NCI-H2029 treated with DMSO at 0.1 percent for 48 hours (cell line): ENCODE data around the gene OMP.

Experiments
- DNase-seq: peaks from one replicate; lab custom pipeline; 2025; lab: John Stamatoyannopoulos, UW

The OMP gene

DNA sequence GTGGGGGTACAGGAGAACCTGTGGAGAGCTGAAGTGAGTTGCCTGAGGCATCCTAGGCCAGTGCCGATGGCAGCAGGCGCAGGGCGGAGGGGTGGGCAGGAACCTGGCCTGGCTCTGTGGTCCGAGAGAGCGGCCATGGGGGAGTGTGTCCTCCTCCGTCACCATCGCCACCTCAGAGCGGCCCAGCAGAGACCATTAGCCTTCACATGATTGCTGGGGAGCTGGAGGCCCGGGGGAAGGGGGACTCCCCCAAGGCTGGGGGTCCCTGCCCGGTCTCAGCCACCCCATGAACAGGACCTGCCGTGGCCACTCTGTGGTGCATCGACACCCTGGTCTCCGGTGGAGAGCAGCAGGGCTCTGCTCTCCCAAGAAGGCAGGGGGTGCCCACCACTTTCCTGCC is 4.1 kb downstream of the OMP start:
- DNase-seq, result no peak

DNA sequence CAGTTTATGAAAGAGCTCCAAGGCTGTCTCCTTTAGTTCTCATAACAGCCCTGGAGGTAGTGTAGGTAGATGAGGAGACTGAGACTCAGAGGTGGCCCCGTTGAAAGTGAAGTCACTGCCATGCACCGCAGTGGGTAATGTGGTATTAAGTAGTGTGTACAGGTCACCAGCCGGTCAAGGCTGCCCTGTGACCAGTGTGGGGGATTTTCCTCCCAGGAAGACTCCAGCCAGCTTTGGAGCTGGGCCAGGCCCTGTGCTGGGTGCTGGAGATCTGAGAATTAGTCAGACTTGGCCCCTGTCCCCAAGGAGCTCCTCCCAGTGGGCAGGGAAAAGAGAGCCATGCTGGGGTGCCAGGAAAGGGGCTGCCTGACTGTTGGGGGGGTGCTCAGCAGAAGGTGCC is 5.3 kb downstream of the OMP start:
- DNase-seq, result no peak

DNA sequence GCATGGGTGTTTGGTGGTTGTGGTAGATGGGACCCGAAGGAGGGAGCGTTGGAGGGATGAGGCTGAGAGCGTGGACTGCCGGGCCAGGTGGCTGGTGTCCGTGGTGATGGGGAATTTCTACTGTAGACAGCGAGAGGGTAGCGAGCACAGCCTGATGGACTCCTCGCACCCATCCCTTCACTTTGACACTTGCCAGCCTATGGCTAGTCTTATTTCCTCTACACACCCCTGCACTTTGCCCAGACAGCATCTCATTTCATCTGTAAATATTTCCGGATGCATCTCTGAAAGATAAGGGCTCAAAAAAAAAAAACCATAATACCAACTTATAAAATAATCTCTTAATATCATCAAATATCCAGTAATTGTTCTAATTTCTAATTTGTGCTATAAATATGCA is 5.8 kb downstream of the OMP start:
- DNase-seq, result no peak

DNA sequence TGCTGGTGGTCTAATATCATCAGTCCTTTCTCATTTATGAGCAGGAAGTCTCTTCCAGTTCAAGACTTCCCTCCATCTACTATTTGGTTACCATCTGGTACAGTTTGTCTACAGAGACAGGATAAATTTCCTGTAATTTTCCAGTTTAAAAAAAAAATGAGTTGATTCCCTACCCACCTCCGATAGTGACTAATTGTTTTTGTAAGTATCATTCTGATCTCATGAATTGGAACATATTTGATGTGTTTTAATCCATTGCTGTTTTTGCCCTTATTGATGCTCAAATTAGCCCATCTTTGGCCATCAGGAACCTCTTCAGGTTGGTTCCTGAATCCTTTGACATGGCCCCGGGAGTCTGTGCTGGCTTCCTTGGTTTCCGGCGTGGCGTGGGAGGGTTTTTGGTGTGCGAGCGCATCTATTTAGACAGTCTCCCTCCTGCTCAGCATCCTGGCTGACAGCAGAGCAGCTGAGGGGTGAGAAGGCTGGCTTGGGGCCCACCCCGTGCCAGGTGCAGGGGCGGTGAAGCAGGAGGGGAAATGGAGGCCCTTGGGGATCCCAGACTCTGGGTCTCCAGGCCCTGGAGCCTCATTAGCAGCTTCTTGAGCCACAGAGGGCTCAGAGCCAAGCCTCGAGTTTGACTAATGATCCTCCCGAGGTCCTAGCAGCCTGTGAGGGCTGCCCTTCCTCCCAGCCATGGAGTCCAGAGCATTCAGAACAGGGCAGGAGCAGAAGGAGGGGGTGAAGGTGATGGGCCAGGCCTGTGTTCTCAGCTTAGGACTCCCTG is 6.8 kb downstream of the OMP start:
- DNase-seq, result no peak

DNA sequence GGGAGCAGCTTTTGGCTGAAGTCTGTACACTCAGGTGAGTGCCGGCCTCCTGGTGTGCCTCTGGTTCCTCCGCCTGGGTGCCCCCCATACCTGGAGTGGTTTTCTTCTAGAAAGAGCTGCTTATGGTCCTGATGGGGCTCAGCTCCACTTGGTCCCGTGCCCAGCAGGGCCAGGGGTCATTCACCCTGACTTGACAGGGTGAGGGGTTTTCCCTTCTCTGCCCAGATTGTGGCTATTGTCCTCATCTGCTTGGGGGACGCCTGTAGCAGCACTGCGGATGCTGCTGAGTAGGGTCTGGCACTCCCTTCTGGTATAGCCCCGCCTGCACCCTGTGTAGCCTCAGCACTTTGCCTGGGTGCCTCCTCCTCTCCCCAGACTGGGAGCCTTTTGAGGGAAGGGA is 8.2 kb downstream of the OMP start:
- DNase-seq, result no peak

DNA sequence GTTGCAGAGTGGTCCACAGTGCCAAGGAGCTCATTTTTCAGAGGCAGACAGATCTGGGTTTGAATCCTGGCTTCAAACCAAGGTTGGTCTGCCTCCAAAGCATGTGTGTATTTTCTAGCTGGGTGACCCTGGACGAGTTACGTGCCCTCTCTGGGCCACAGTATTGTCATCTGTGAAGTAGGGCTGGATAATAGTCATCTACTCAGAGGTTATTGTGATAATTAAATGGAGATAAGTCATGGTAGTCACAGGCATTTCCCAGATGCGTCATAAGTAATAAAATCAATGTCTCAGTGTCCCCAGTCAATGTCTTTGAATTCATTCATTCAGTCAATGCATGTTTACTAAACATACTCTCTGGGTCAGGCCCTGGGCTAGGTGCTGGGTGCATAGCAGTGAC is 8.6 kb downstream of the OMP start:
- no peak for DNase-seq

DNA sequence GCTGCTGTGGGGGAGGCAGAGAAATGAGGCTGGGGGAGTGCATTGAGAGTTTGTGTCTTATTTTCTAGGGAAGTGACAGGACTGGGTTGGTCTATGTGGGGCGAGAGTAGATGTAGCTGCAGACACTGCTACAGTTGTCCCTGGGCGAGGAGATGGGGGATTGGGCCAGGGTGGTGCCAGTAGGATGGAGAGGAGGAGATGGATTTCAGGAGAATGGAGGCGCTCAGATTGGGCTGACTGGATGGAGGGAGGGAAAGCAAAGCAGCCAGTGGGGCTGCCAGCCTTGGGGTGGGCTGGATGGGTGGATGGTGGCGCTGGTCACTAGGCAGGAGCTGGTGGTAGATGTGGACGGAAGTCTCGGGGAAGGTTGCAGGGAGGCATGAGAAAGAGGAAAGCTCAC is 9.3 kb downstream of the OMP start:
- no peak for DNase-seq

DNA sequence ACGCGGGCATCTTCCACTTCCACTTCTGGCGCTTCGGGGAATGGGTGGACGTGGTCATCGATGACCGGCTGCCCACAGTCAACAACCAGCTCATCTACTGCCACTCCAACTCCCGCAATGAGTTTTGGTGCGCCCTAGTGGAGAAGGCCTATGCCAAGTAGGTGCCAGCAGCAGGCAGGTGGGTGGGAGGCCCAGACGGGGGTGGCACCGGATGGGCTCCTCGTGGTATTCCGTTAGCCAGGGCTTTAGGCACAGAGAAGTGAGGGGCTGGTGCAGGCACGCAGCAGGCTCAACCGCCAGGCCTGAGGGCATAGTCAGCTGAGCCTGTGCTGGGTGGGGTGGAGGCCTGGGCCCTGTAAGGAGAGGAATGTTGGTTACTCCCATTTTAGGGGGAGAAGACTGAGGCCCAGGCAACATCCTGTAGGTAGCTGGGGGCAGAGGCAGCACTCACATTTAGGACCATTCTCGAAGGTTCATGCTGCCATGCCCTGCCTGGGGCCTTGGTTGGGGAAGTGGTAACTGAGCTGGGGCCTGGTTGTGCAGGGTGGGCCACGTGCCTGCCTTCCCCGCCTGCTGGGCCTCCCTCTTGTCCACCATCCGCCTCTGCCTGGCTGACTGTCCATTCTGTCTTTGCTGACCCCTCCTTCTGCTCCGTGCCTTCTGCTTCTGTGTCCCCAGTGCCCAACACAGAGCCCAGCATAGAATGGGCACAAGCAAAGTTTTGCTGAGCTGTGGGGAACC is 10.2 kb downstream of the OMP start:
- no peak for DNase-seq

DNA sequence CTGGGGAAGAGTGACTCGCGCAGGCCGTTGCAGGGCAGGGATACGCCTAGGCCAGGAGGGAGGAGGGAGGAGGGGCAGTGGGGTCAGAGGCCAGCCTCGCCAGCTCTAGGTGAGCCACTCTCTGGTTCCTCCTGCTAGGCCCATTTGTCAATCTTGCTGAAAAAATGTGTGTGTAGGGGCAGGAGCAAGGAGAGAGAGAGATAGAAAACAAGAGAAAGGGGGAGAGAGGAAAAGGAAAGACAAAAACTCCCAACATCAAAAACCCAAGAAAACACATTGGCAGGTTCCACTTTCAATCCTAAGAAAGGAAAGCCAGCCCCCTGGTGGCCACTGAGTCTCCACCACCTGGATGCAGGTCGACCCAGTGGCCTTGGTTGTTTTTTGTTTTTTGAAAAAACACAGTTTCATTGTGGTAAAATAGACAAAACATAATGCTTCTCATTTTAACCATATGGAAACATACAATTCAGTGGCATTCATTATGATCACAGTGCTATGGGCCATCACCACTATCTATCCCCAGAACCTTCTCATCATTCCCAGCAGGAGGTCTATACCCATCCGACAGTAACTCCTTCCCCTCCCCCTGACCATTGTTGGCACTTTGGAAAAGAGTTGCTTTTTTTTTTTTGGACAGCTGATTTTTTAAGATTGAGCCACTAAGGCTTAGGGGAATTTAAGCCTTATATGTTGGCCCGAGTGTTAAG is 10.9 kb downstream of the OMP start:
- DNase-seq, result no peak

DNA sequence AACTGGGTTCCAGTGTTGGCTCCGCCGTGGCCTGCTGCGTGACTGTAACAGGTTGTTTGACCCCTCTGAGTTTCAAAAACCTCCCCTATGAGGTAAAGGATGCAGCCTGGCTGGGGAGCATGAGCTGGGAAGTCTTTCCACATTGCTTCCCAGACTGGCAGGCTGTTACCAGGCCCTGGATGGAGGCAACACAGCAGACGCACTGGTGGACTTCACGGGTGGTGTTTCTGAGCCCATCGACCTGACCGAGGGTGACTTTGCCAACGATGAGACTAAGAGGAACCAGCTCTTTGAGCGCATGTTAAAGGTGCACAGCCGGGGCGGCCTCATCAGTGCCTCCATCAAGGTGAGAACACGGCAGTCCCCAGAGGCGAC is 11.4 kb downstream of the OMP start:
- DNase-seq, result no peak

DNA sequence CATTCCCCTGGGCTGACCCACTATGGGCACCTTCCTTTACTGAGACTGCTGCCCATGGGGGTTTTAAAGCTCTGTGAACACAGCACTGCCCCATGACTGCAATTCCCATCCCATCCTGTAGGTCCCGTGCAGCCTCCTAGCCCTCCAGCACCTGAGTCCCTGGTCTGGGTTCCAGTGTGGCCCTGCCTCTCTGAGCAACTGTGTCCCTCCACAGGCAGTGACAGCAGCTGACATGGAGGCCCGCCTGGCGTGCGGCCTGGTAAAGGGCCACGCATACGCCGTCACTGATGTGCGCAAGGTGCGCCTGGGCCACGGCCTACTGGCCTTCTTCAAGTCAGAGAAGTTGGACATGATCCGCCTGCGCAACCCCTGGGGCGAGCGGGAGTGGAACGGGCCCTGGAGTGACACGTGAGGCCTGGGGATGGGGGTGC is 12.6 kb downstream of the OMP start:
- no peak for DNase-seq

DNA sequence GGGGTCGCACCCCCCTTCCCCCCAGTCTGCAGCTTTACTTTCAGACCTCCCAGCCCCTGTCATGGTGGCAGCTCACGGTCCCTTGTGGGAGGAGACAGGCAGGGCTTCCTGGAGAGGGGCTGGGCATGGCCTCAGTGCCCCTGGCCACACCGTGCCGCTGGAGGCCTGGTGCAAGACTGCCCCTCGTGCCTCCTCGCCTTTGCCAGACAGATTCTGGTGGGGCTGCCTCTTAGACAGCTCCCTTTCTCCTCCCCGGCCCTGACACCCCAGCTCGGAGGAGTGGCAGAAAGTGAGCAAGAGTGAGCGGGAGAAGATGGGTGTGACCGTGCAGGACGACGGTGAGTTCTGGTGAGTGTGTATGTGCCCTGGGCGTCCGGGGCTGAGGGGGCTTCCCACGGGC is 13.3 kb downstream of the OMP start:
- no peak for DNase-seq

DNA sequence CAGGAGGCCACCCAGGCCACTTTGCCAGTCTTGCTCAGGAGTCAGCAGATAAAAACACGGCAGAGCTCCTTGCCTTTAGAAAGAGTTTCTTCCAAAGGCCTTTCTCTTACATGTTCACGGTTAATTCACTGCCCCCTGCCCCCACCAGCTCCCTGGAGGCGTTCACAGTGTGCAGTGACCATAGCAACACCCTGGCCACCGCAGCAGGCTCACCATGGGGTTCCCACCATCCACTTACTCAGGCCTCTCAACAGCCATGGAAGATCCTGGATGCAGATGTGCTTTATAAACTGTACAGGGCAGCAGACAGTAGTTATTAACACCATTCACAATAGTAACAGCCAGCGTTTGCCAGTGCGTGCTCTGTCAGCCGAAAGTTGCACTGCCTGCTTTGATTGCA is 14.9 kb downstream of the OMP start:
- no peak for DNase-seq

DNA sequence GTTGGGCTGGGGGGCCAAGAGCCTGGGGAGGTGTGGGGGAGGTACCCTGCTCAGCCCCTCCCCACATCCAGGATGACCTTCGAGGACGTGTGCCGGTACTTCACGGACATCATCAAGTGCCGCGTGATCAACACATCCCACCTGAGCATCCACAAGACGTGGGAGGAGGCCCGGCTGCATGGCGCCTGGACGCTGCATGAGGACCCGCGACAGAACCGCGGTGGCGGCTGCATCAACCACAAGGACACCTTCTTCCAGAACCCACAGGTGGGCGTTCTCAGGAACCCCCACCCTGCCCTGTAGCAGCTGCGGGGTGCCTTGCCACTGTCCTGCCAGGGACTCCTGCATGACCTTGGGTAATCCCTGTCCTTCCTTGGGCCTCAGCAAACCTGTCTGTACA is 15.4 kb downstream of the OMP start:
- no peak for DNase-seq

DNA sequence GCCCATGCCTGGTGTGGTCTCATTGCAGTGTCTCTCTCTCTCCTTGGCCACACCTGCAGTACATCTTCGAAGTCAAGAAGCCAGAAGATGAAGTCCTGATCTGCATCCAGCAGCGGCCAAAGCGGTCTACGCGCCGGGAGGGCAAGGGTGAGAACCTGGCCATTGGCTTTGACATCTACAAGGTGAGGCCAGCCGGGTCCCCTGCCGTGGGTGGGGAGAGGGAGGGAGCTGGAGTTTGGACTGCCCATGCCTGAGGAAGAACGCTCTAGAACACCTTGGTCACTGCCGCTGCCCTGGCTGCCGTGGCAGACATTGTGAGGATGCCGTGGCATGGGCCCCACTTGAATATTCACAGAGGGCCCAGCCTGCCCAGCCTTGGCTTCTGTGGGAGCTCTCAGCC is 16.3 kb downstream of the OMP start:
- no peak for DNase-seq

DNA sequence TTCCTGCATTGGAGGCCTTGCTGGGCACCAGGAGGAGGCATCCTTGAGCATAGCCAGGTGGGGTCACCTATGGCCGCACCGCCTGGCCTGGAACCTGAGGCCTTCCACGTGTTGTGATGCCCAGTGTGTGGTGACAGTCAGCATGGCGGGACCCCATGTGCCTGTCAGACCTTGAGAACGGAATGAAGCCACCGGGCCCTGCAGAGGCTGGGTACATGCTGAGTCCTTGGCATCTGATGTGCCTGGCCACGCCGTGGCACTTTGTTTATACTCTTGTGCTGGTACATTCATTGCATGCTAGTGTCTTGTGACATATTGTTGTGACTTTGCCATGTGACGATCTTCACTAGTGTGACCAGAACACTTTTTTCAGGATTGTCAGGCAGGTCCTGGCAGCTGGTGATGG is 16.9 kb downstream of the OMP start:
- no peak for DNase-seq

DNA sequence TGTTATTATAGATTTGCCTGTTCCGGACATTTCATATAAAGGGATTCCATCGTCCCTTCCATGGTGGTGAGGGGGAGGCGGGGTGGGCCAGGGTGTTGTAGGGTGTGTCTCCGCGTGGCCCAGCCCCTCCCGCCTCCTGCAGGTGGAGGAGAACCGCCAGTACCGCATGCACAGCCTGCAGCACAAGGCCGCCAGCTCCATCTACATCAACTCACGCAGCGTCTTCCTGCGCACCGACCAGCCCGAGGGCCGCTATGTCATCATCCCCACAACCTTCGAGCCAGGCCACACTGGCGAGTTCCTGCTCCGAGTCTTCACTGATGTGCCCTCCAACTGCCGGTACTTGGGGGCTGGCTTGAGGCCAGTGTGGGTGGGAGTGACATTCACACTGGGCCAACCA is 17.9 kb downstream of the OMP start:
- DNase-seq, result no peak

DNA sequence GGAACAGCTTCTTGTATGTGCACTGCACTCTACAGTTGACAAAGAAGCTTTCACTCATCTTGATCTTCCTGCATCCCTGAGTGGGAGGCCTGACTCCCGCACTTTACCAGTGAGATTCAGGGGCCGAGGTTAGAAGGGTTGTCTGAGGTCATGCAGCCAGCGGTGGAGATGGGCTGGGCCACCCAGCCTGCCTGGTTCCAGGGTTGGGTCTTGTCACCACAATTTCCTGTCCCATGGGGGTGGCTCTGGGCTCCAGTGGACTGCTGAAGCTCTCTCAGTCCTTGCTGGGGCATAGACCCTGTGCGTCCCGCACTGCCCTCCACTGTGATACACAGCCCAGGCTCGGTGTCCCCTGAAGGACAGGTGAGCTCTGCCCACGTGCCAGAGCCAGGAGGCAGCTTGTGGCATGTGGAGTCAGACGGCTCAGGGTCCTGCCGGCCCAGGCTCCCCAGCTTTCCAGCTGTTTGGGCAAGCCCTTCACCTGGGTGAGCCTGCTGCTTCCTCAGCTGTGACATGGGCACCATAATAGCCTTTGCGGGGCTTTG is 18.5 kb downstream of the OMP start:
- DNase-seq, result no peak

DNA sequence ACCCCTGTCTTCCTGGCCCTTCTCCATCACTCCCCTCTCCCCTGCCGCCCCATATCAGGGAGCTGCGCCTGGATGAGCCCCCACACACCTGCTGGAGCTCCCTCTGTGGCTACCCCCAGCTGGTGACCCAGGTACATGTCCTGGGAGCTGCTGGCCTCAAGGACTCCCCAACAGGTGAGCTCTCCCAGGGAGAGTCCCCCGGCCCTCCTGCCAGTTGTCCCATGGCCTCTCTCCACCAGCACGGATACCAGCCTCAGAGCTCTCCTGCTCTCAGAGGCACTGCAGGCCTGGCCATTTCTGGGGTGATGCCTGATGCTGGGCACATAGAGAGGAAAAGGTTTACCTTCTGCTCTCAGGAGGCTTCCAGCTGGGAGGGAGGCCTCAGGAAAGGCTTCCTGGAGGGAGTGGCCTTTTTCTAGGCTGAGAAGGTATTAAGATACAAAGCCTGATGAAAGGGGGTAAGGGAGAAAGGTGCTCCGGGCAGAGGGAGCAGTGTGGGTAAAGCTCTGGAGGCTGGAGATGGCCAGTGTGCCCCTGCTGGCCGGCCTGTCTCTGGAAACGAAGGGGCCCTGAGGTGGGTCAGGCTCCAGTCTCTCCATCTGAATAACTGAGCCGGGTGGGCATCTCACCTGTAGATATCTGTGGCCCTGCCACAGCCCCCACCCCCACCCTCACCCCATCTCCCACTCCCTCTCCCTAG is 19.4 kb downstream of the OMP start:
- no peak for DNase-seq

DNA sequence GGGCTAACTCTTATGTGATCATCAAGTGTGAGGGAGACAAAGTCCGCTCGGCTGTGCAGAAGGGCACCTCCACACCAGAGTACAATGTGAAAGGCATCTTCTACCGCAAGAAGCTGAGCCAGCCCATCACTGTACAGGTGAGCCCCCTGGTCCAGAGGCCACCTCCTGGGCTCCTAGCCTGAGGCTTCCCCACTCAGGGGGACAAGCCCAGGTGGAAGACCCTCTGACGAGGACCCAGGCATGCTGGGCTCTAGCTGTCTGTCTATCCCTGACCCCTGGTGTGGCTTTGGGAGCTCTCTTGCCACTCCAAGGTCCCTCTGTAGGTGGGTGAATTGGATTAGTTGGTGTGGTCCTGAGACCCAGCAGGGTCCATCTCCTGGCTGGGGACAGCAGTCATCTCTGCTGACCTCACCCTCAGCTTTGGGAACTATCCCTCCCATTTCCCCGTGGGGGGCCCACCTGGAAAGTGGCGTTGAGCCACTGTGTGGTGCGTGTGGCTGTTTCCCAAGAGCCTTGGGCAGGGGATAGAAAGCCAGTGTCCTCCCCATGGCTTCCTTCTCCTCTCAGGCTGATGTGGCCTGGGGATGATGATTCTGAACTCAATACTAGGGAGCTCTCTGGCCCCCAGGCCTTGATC is 20.1 kb downstream of the OMP start:
- DNase-seq, result no peak

DNA sequence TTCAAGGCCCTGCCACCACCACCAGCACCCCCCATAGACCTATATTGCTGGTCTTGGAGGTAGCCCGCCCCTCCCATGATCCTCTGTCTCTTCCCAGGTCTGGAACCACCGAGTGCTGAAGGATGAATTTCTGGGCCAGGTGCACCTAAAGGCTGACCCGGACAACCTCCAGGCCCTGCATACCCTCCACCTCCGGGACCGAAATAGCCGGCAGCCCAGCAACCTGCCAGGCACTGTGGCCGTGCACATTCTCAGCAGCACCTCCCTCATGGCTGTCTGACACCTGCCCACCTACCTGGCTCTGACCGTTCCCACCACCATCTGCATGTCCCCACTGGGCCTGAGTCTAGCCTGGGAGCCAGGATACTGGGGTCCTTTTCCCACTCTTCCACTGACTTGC is 21.0 kb downstream of the OMP start:
- no peak for DNase-seq

DNA sequence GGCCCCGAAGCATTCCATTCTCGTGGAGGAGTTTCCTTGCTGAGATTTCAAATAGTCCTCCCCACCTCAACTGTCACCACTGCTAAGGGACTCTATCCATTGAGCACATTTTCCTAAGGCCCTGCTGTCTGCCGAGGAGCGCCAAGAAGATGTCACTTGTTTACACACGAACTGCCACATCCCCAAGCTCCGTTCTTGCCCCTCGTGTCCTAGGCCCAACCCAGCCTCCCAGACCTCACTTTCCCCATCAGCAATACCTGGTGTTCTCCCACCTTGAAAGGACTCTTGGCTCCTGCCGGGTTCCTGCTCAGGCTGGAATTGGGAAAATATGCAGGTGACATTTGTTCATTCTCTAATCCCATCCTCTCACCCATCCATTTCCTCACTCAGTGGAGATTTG is 21.4 kb downstream of the OMP start:
- DNase-seq, result no peak
